Activated CD8-positive, alpha-beta T cell treated with anti-CD3 and anti-CD28 coated beads for 36 hours (primary cell): ENCODE measurements around the gene HECTD4. TPM values are rescaled to one million over a fixed set of nuclear protein-coding genes. Genes with fewer than 3 reads are reported as not detected.

Source experiments
- ATAC-seq: fragments of 200-7000 bp; cut with Tn5 transposase; one replicate; pipeline ENCODE4 v1.10.0; 2021; ENCODE audit warnings: mild to moderate bottlenecking, moderate library complexity
- CTCF ChIA-PET: fragments of 350-600 bp; sonication (Branson Sonifier 250); formaldehyde crosslinking; loops from one replicate; lab custom pipeline; 2021; ENCODE audit warnings: antibody characterized with exemption; lab: Charles Lee
- POLR2A ChIA-PET: fragments of 350-600 bp; sonication (Branson Sonifier 250); formaldehyde crosslinking; loops from one replicate; lab custom pipeline; 2021; ENCODE audit warnings: antibody characterized with exemption; lab: Charles Lee
- DNase-seq: peaks from one replicate; pipeline ENCODE4 v3.0.0-alpha.2; 2020
- H3K27ac Mint-ChIP-seq: one replicate; pipeline ENCODE4 v1.8.0; 2021; ENCODE audit warnings: mild to moderate bottlenecking, mixed read lengths
- H3K27me3 Mint-ChIP-seq: one replicate; pipeline ENCODE4 v1.8.0; 2021; ENCODE audit warnings: mixed read lengths
- H3K36me3 Mint-ChIP-seq: one replicate; pipeline ENCODE4 v1.8.0; 2021; ENCODE audit warnings: low read depth, mixed read lengths
- H3K4me1 Mint-ChIP-seq: one replicate; pipeline ENCODE4 v1.8.0; 2021; ENCODE audit warnings: low read depth, mixed read lengths
- H3K4me3 Mint-ChIP-seq: one replicate; pipeline ENCODE4 v1.8.0; 2021; ENCODE audit warnings: mild to moderate bottlenecking, moderate library complexity, mixed read lengths
- H3K9me3 Mint-ChIP-seq: one replicate; pipeline ENCODE4 v1.8.0; 2021; ENCODE audit warnings: mixed read lengths
- intact Hi-C: fragments of 100-400 bp; cut with micrococcal nuclease; formaldehyde crosslinking; loops from one replicate; pipeline ENCODE4 v1.10.0; 2022
- total RNA-seq, 2 experiments: library from RNA; stranded (reverse); gene quantifications; one replicate each; pipeline ENCODE4 v1.2.3, GENCODE V29; 2021
- TF ChIP-seq, protein P1 (sequence below): fragments of 200-600 bp; IDR thresholded peaks from one replicate; pipeline ENCODE4 v1.8.0; 2022; ENCODE audit warnings: antibody characterized with exemption, mild to moderate bottlenecking

The HECTD4 gene
- total RNA-seq, 2 experiments from 2014 or later, result 18.2 to 22.6 TPM

DNA sequence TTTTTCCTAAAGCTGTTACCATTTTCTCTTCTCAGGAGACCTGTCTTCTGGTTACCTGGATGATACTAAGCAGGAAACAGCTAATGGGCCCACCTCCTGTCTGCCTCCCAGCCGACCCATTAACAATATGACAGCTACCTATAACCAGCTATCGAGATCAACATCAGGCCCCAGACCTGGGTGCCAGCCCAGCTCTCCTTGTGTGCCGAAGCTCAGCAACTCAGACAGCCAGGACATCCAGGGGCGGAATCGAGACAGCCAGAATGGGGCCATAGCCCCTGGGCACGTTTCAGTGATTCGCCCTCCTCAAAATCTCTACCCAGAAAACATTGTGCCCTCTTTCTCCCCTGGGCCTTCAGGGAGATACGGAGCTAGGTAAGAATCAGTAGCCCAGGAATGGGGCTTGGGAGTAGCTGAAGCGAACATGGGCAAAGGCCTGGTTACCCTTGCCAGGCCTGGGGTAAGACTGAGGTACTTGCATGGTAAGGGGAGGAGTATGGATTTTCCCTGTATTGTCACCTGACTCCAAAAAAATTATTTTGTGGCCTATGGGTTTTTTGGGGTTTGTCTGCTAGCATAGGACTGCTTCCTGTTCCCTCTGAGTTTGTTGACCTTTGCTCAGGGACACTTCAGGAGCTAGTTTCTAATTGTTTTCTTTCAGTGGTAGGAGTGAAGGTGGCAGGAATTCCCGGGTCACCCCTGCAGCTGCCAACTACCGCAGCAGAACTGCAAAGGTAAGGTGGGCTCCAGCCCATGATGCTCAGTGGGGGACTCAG is 230.3 kb downstream of the HECTD4 start:
- TF ChIP-seq, protein P1, sequence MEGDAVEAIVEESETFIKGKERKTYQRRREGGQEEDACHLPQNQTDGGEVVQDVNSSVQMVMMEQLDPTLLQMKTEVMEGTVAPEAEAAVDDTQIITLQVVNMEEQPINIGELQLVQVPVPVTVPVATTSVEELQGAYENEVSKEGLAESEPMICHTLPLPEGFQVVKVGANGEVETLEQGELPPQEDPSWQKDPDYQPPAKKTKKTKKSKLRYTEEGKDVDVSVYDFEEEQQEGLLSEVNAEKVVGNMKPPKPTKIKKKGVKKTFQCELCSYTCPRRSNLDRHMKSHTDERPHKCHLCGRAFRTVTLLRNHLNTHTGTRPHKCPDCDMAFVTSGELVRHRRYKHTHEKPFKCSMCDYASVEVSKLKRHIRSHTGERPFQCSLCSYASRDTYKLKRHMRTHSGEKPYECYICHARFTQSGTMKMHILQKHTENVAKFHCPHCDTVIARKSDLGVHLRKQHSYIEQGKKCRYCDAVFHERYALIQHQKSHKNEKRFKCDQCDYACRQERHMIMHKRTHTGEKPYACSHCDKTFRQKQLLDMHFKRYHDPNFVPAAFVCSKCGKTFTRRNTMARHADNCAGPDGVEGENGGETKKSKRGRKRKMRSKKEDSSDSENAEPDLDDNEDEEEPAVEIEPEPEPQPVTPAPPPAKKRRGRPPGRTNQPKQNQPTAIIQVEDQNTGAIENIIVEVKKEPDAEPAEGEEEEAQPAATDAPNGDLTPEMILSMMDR, result no peak
- Mint-ChIP-seq H3K4me1 (no peaks in the 10 kb centered on the region), H3K4me3 (no peak overlapping the region), H3K27ac (peak overlapping the region; percentile 50), H3K9me3 (peaks cover 16% of the 10 kb centered on the region), H3K27me3 (no peaks in the 10 kb centered on the region), H3K36me3 (peaks cover 68% of the 10 kb centered on the region)
- no peak for ATAC-seq
- intact Hi-C loops, result no loop called here
- ChIA-PET POLR2A (interaction anchor here (0.5 to 1.4 kb wide), 5 partner anchors 11 to 124 kb away, joined by 3 to 5 read pairs (median 4); partner anchors contain the start of gene TRAFD1), CTCF (interaction anchor here (1.0 kb wide), 1 partner anchor 12 kb away, joined by 3 read pairs; no protein-coding TSS in a partner anchor)
- no peak for DNase-seq

GRCh38 chr12:112149596-112149995 is 232.6 kb downstream of the HECTD4 start:
- H3K36me3 Mint-ChIP-seq, result peaks cover 64% of the 10 kb centered on the region
- intact Hi-C loops, result no loop called here
- peaks cover 3% of the 10 kb centered on the region for H3K9me3 Mint-ChIP-seq
- DNase-seq (no peak), ATAC-seq (no peak)
- CTCF ChIA-PET, result interaction anchor here (0.7 kb wide), 1 partner anchor 49 kb away, joined by 5 read pairs; no protein-coding TSS in a partner anchor
- no peak overlapping the region for H3K27ac Mint-ChIP-seq
- H3K4me3 Mint-ChIP-seq, result no peak overlapping the region
- H3K4me1 Mint-ChIP-seq, result no peaks in the 10 kb centered on the region
- TF ChIP-seq, protein P1, result no peak
- POLR2A ChIA-PET, result interaction anchor here (1.4 kb wide), 1 partner anchor 12 kb away, joined by 4 read pairs; no protein-coding TSS in a partner anchor
- no peaks in the 10 kb centered on the region for H3K27me3 Mint-ChIP-seq

- peaks cover 54% of the 10 kb centered on the region for H3K36me3 Mint-ChIP-seq
- ATAC-seq (no peak), DNase-seq (no peak)
- intact Hi-C loops, result no loop called here
- TF ChIP-seq, protein P1, result no peak
- no peaks in the 10 kb centered on the region for H3K9me3 Mint-ChIP-seq
- no peaks in the 10 kb centered on the region for H3K27me3 Mint-ChIP-seq
- no peaks in the 10 kb centered on the region for H3K4me1 Mint-ChIP-seq
- no peak overlapping the region for H3K4me3 Mint-ChIP-seq
- no peak overlapping the region for H3K27ac Mint-ChIP-seq
- CTCF ChIA-PET, result interaction anchor here (1.1 kb wide), 1 partner anchor 22 kb away, joined by 3 read pairs; no protein-coding TSS in a partner anchor
- POLR2A ChIA-PET, result interaction anchor here (0.9 kb wide), 1 partner anchor 12 kb away, joined by 3 read pairs; no protein-coding TSS in a partner anchor
Measured at GRCh38 chr12:112148031-112148513, 234.2 kb downstream of the HECTD4 start.

DNA sequence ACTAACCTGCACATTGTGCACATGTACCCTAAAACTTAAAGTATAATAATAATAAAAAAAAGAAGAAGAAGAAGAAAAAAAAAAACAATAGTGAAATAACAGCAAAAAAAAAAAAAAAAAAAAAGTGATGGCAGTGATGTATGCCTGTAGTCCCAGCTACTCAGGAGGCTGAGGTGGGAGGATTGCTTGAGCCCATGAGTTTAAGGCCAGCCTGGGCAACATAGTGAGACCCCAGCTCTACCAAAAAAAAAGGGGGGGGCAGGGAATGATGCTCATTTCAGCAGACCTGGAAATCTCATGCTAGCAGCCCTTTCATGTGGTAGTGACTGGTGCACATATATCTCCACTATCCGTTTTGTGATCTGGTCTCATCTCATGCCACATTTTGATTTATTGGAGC is 236.1 kb downstream of the HECTD4 start:
- no peak for ATAC-seq
- CTCF ChIA-PET, result no interaction called here
- H3K27me3 Mint-ChIP-seq, result no peaks in the 10 kb centered on the region
- no peak overlapping the region for H3K4me3 Mint-ChIP-seq
- TF ChIP-seq, protein P1, result no peak
- POLR2A ChIA-PET, result no interaction called here
- H3K36me3 Mint-ChIP-seq, result peaks cover 42% of the 10 kb centered on the region
- H3K4me1 Mint-ChIP-seq, result no peaks in the 10 kb centered on the region
- H3K27ac Mint-ChIP-seq, result peak overlapping the region; percentile 0
- no peak for DNase-seq
- no peaks in the 10 kb centered on the region for H3K9me3 Mint-ChIP-seq
- intact Hi-C loops, result no loop called here

- ChIA-PET CTCF (interaction anchor here (1.3 kb wide), 1 partner anchor 11 kb away, joined by 3 read pairs; no protein-coding TSS in a partner anchor), POLR2A (interaction anchor here (0.9 to 1.4 kb wide), 3 partner anchors 10 to 33 kb away, joined by 4 to 5 read pairs (median 5); no protein-coding TSS in a partner anchor)
- Mint-ChIP-seq H3K27me3 (no peaks in the 10 kb centered on the region), H3K4me1 (no peaks in the 10 kb centered on the region), H3K27ac (peak overlapping the region; percentile 9), H3K4me3 (no peak overlapping the region), H3K36me3 (peaks cover 26% of the 10 kb centered on the region), H3K9me3 (no peaks in the 10 kb centered on the region)
- ATAC-seq, result no peak
- TF ChIP-seq, protein P1, result no peak
- no peak for DNase-seq
- intact Hi-C loops, result no loop called here
Measured at GRCh38 chr12:112140728-112141127, 241.5 kb downstream of the HECTD4 start.
